Suprapubic skin (tissue), 4 donors: ENCODE results near the gene NACA.

Source experiments
- CTCF ChIP-seq, 2 donors: fragments of 200-600 bp in 1 of 2; fragments of 450-650 bp in 1 of 2; sonication (generic) in 1 of 2; IDR thresholded peaks; one replicate each; pipeline ENCODE4 v1.5.1; 2016 to 2019; ENCODE audit warnings: antibody characterized with exemption in 2 of 2, mild to moderate bottlenecking in 1 of 2, moderate library complexity in 1 of 2
- EP300 ChIP-seq: sonication (generic); formaldehyde crosslinking; IDR thresholded peaks from one replicate; pipeline ENCODE4 v1.6.1; 2017; ENCODE audit warnings: antibody characterized with exemption
- POLR2A ChIP-seq, 2 donors: fragments of 450-650 bp; IDR thresholded peaks; one replicate each; pipeline ENCODE4 v1.6.1; 2017; ENCODE audit warnings: antibody characterized with exemption in 2 of 2, mild to moderate bottlenecking in 2 of 2, moderate library complexity in 2 of 2
- POLR2AphosphoS5 ChIP-seq, 3 donors: sonication (generic); formaldehyde crosslinking; IDR thresholded peaks; one replicate each; pipeline ENCODE4 v1.6.1; 2017; ENCODE audit warnings: antibody characterized with exemption in 3 of 3

GRCh38 chr12:56753566-56753965, 28.5 kb upstream of the NACA start:
- TF ChIP-seq POLR2AphosphoS5 (IDR thresholded peaks at IDR 0.05) (no peak), EP300 (no peak), POLR2A (IDR thresholded peaks at IDR 0.05) (no peak), CTCF (IDR thresholded peaks at IDR 0.05) (no peak)
